ENCODE data around the gene DPH3. TPM values are rescaled to one million over a fixed set of nuclear protein-coding genes. Genes with fewer than 3 reads are reported as not detected.

Gene DPH3
- total and polyA plus RNA-seq, 8 donors, result 4.7 to 21.2 (median 17.4) TPM

GRCh38 chr3:16252988-16253387 lies 11.8 kb downstream of the DPH3 start:
- WGBS, 5 donors, result 67 to 80% (median 74%) methylated on average over 2 of the region's 2 CpGs
- intact Hi-C loops (cut with DNase I; ENCODE audit: low total_unique reads), result no loop called here
- no peak for TF ChIP-seq POLR2A (IDR thresholded peaks at IDR 0.05)
- TF ChIP-seq, protein P1, sequence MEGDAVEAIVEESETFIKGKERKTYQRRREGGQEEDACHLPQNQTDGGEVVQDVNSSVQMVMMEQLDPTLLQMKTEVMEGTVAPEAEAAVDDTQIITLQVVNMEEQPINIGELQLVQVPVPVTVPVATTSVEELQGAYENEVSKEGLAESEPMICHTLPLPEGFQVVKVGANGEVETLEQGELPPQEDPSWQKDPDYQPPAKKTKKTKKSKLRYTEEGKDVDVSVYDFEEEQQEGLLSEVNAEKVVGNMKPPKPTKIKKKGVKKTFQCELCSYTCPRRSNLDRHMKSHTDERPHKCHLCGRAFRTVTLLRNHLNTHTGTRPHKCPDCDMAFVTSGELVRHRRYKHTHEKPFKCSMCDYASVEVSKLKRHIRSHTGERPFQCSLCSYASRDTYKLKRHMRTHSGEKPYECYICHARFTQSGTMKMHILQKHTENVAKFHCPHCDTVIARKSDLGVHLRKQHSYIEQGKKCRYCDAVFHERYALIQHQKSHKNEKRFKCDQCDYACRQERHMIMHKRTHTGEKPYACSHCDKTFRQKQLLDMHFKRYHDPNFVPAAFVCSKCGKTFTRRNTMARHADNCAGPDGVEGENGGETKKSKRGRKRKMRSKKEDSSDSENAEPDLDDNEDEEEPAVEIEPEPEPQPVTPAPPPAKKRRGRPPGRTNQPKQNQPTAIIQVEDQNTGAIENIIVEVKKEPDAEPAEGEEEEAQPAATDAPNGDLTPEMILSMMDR (IDR thresholded peaks at IDR 0.05), result no peak
- TF ChIP-seq POLR2AphosphoS5 (IDR thresholded peaks at IDR 0.05), result no peak
- no peak for TF ChIP-seq EP300 (IDR thresholded peaks at IDR 0.05)
- Histone ChIP-seq H3K36me3 (peaks cover 0 to 4% (median under 1%) of the 10 kb centered on the region in 4 donors), H3K27ac (no peak overlapping the region), H3K27me3 (no peaks in the 10 kb centered on the region), H3K4me1 (peaks cover 0 to 20% (median 4%) of the 10 kb centered on the region in 4 donors), H3K4me3 (no peak overlapping the region), H3K9me3 (no peaks in the 10 kb centered on the region)
- no peak for DNase-seq

GRCh38 chr3:16252243-16252978 lies 12.3 kb downstream of the DPH3 start:
- WGBS, 5 donors, result 23 to 45% (median 37%) methylated on average over 7 of the region's 7 CpGs
- Histone ChIP-seq H3K36me3 (peaks cover 0 to 4% (median 0%) of the 10 kb centered on the region in 4 donors), H3K4me3 (no peak overlapping the region), H3K27me3 (no peaks in the 10 kb centered on the region), H3K9me3 (no peaks in the 10 kb centered on the region), H3K4me1 (peaks cover 0 to 24% (median 8%) of the 10 kb centered on the region in 4 donors), H3K27ac (no peak overlapping the region)
- intact Hi-C loops (cut with DNase I; ENCODE audit: low total_unique reads), result no loop called here
- DNase-seq, result peak in 1 of 2 donors; percentile 63
- TF ChIP-seq POLR2AphosphoS5 (IDR thresholded peaks at IDR 0.05) (no peak), EP300 (IDR thresholded peaks at IDR 0.05) (no peak), POLR2A (IDR thresholded peaks at IDR 0.05) (no peak)
- TF ChIP-seq, protein P1 (IDR thresholded peaks at IDR 0.05), result no peak

- Histone ChIP-seq H3K9me3 (no peaks in the 10 kb centered on the region), H3K27ac (no peak overlapping the region), H3K36me3 (peaks cover 0 to under 1% (median 0%) of the 10 kb centered on the region in 4 donors), H3K27me3 (no peaks in the 10 kb centered on the region), H3K4me1 (peaks cover 0 to 30% (median 11%) of the 10 kb centered on the region in 4 donors), H3K4me3 (no peak overlapping the region)
- 69 to 76% (median 75%) methylated on average over 9 of the region's 9 CpGs for WGBS, 5 donors
- intact Hi-C loops (cut with DNase I; ENCODE audit: low total_unique reads), result no loop called here
- no peak for DNase-seq
- TF ChIP-seq, protein P1 (IDR thresholded peaks at IDR 0.05), result no peak
- TF ChIP-seq EP300 (IDR thresholded peaks at IDR 0.05) (no peak), POLR2A (IDR thresholded peaks at IDR 0.05) (no peak), POLR2AphosphoS5 (IDR thresholded peaks at IDR 0.05) (no peak)
Measured at GRCh38 chr3:16251316-16252085, 13.2 kb downstream of the DPH3 start.

DNA sequence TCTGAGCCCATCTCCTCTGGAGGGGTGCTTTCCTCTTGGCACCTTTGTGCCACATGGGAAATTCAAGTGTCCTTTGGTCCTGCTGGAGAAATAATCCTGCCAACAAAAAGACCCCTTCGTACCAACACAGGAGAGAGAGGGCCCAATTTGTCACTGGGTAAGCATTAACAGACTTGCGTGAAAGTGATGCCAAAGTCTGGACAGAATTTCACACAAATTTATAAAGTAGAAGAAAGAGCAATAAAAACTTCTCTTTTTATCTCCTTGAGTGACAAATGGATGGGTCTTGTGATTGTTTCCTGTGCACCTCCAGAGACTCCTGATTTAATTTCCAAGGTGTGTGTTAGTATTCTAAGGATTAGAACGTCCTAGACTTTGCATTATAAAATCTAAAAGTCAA lies 14.9 kb downstream of the DPH3 start:
- TF ChIP-seq POLR2AphosphoS5 (IDR thresholded peaks at IDR 0.05), result no peak
- TF ChIP-seq, protein P1 (IDR thresholded peaks at IDR 0.05), result no peak
- TF ChIP-seq EP300 (IDR thresholded peaks at IDR 0.05), result no peak
- TF ChIP-seq POLR2A (IDR thresholded peaks at IDR 0.05), result no peak
- peaks cover 0 to 30% (median 11%) of the 10 kb centered on the region in 4 donors for H3K4me1 ChIP-seq
- no peak overlapping the region for H3K27ac ChIP-seq
- no peaks in the 10 kb centered on the region for H3K36me3 ChIP-seq
- H3K4me3 ChIP-seq, result no peak overlapping the region
- no peaks in the 10 kb centered on the region for H3K9me3 ChIP-seq
- DNase-seq, result no peak
- intact Hi-C loops (cut with DNase I; ENCODE audit: low total_unique reads), result loop anchor here (10.0 kb wide), 2 partner anchors 435 to 615 kb away; no protein-coding TSS in a partner anchor
- 71 to 84% (median 74%) methylated on average over 3 of the region's 3 CpGs for WGBS, 5 donors
- no peaks in the 10 kb centered on the region for H3K27me3 ChIP-seq

Data from stomach (tissue), 9 donors.